Fibroblast of lung (primary cell): ENCODE data around the gene USP32. TPM values are rescaled to one million over a fixed set of nuclear protein-coding genes. Genes with fewer than 3 reads are reported as not detected.

Experiments
- DNase-seq, 2 donors: peaks; one replicate each; pipeline versions ENCODE4 v3.0.0 to v3.0.0-alpha.2; 2010; ENCODE audit warnings: low read depth in 2 of 2
- H2AFZ ChIP-seq: 2 replicates; pipeline ENCODE4 v1.5.1; 2012; ENCODE audit warnings: low read length, control low read depth, inconsistent platforms
- H3K27ac ChIP-seq: 2 replicates; pipeline ENCODE4 v1.5.1; 2011; ENCODE audit warnings: low read length, control low read depth; ENCODE audit not compliant: insufficient read depth
- H3K27me3 ChIP-seq: 2 replicates; pipeline ENCODE4 v1.5.1; 2011; ENCODE audit warnings: mild to moderate bottlenecking, low read length; ENCODE audit not compliant: control insufficient read depth, insufficient read depth
- H3K36me3 ChIP-seq: 2 replicates; pipeline ENCODE4 v1.5.1; 2011; ENCODE audit warnings: low read length; ENCODE audit not compliant: control insufficient read depth, insufficient read depth
- H3K4me1 ChIP-seq: 2 replicates; pipeline ENCODE4 v1.5.1; 2011; ENCODE audit warnings: low read length; ENCODE audit not compliant: control insufficient read depth, insufficient read depth; ENCODE audit errors: extremely low read depth
- H3K4me2 ChIP-seq: 2 replicates; pipeline ENCODE4 v1.5.1; 2011; ENCODE audit warnings: low read length, control low read depth; ENCODE audit not compliant: insufficient read depth; ENCODE audit errors: extremely low read depth
- H3K4me3 ChIP-seq, 4 experiments: fragments of 200-600 bp in 1 of 4; sonication (generic) in 1 of 4; replicated peaks in 1 of 4; 2 replicates each; pipeline ENCODE4 v1.5.1; 2011 to 2016; ENCODE audit warnings: low read length in 4 of 4, low read depth in 3 of 4, mild to moderate bottlenecking in 3 of 4, control low read depth in 2 of 4, inconsistent platforms in 1 of 4, mixed read lengths in 1 of 4; ENCODE audit not compliant: insufficient read depth in 1 of 4; ENCODE audit errors: control extremely low read depth in 1 of 4
- H3K79me2 ChIP-seq: 2 replicates; pipeline ENCODE4 v1.5.1; 2012; ENCODE audit warnings: mild to moderate bottlenecking, low read length, inconsistent platforms; ENCODE audit not compliant: control insufficient read depth, insufficient read depth
- H3K9ac ChIP-seq: 2 replicates; pipeline ENCODE4 v1.5.1; 2011; ENCODE audit warnings: mild to moderate bottlenecking, low read length, control low read depth; ENCODE audit not compliant: insufficient read depth
- H3K9me3 ChIP-seq: 2 replicates; pipeline ENCODE4 v1.5.1; 2012; ENCODE audit warnings: low read depth, low read length; ENCODE audit not compliant: control insufficient read depth, insufficient read depth
- H4K20me1 ChIP-seq: 2 replicates; pipeline ENCODE4 v1.5.1; 2011; ENCODE audit warnings: low read length; ENCODE audit not compliant: control insufficient read depth, insufficient read depth; ENCODE audit errors: extremely low read depth
- EZH2 ChIP-seq: IDR thresholded peaks from 2 replicates; pipeline ENCODE4 v1.5.1; 2012; ENCODE audit warnings: low read length, control low read depth, mild to moderate bottlenecking; ENCODE audit errors: missing control alignments
- polyA plus RNA-seq, 2 donors: library from polyadenylated mRNA; depleted of rRNA in 1 of 2; stranded (reverse) in 1 of 2; unstranded in 1 of 2; fragments of >200 nt; gene quantifications; 2 replicates each; pipeline ENCODE4 v1.2.1, GENCODE V29; 2011 to 2012; ENCODE audit warnings: missing spikeins in 1 of 2
- total RNA-seq: library from RNA; depleted of rRNA; stranded (reverse); fragments of >200 nt; gene quantifications from 2 replicates; pipeline ENCODE4 v1.2.1, GENCODE V29; 2014
- TF ChIP-seq, protein P1 (sequence below), 2 donors: IDR thresholded peaks in 1 of 2; conservative IDR thresholded peaks in 1 of 2; 1 replicate in 1 of 2; 2 replicates in 1 of 2; pipeline ENCODE4 v1.5.1; 2011 to 2012; ENCODE audit warnings: low read length in 2 of 2, control low read depth in 1 of 2, inconsistent platforms in 1 of 2, low read depth in 1 of 2, mild to moderate bottlenecking in 1 of 2

The USP32 gene
- total and polyA plus RNA-seq, 2 donors (not counting 1 experiment from before 2014, with no cell fraction given): 40.1 to 82.7 TPM

DNA sequence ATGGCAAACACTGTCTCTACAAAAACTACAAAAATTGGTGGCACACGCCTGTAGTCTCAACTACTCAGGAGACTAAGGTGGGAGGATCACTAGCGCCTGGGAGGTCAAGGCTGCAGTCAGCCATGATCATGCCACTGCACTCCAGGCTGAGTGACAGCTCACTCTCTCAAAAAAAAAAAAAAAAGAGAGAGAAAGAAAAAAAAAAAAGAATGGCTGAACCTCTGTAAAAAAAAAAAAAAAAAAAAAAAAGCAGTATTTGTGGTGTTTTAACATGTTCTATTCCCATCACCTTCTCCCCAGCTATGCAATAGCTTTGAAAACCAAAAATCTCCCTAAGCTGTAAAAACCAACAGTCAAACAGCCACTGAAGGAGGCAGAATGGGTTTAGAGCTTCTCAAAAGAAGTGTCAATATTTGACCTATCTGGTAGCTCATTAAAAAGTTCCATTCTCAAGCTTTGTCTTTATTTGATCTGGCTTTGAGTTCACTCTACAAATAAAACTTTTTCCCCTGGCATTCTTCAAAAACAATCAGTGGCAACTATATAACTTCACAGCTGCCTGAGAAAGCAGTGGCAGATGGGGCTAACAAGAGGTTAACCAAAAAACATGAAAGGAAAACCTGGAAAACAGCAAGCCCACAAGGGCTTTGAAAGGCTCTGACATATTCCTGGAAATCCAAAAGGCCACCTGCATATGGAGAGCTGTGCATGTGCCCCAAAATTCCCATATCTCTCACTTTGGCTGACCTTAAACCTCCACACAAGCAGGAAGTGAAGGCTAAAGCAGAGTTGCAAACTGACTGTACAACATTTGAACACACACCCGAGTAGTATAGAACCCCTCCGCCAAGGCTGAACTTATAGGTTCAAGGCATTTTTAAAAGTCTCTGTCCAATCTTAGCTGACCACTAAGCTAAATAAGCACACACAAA lies 36.0 kb downstream of the USP32 start:
- Histone ChIP-seq H3K27ac (no peak overlapping the region), H3K36me3 (no peaks in the 10 kb centered on the region), H3K4me2 (no peak overlapping the region), H3K79me2 (peaks cover 59% of the 10 kb centered on the region), H2AFZ (no peak overlapping the region), H3K9ac (no peak overlapping the region), H3K27me3 (no peaks in the 10 kb centered on the region), H3K4me1 (peaks cover 6% of the 10 kb centered on the region), H4K20me1 (peaks cover 2% of the 10 kb centered on the region), H3K4me3 (no peak overlapping the region), H3K9me3 (no peaks in the 10 kb centered on the region)
- TF ChIP-seq EZH2: no peak
- TF ChIP-seq, protein P1, sequence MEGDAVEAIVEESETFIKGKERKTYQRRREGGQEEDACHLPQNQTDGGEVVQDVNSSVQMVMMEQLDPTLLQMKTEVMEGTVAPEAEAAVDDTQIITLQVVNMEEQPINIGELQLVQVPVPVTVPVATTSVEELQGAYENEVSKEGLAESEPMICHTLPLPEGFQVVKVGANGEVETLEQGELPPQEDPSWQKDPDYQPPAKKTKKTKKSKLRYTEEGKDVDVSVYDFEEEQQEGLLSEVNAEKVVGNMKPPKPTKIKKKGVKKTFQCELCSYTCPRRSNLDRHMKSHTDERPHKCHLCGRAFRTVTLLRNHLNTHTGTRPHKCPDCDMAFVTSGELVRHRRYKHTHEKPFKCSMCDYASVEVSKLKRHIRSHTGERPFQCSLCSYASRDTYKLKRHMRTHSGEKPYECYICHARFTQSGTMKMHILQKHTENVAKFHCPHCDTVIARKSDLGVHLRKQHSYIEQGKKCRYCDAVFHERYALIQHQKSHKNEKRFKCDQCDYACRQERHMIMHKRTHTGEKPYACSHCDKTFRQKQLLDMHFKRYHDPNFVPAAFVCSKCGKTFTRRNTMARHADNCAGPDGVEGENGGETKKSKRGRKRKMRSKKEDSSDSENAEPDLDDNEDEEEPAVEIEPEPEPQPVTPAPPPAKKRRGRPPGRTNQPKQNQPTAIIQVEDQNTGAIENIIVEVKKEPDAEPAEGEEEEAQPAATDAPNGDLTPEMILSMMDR (conservative IDR thresholded peaks at IDR 0.05 in 1 of 2, IDR thresholded peaks at IDR 0.05 in 1 of 2; ENCODE audit: low read depth in 1 of 2, low read length in 2 of 2): no peak
- DNase-seq: no peak

DNA sequence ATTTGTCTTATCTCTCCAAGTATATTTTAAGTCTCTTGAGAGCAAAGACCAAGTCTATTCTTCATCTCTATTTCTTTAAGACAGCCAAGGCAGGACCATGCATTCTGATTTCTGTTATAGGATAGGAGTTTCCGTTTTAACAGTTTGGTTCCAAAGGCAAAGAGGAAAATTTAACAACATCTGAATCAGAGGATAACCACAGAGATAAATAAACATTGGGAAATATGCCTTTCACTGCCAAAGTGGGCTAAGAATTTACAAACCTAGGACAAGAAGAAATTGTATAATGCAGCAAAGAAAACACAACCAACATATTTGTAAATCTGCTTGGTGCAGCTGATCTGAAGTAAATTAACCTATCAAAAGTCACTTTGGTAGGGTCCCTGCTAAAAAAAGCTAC lies 37.7 kb downstream of the USP32 start:
- H3K4me2 ChIP-seq: no peak overlapping the region
- H3K36me3 ChIP-seq: no peaks in the 10 kb centered on the region
- TF ChIP-seq EZH2: no peak
- TF ChIP-seq, protein P1 (conservative IDR thresholded peaks at IDR 0.05 in 1 of 2, IDR thresholded peaks at IDR 0.05 in 1 of 2; ENCODE audit: low read depth in 1 of 2, low read length in 2 of 2): no peak
- H3K4me3 ChIP-seq: no peak overlapping the region
- H3K9me3 ChIP-seq: no peaks in the 10 kb centered on the region
- H3K27me3 ChIP-seq: no peaks in the 10 kb centered on the region
- peak; percentile 80 to 91 for DNase-seq
- peaks cover 6% of the 10 kb centered on the region for H3K4me1 ChIP-seq
- H4K20me1 ChIP-seq: peaks cover 2% of the 10 kb centered on the region
- H3K79me2 ChIP-seq: peaks cover 64% of the 10 kb centered on the region
- no peak overlapping the region for H2AFZ ChIP-seq
- H3K9ac ChIP-seq: no peak overlapping the region
- H3K27ac ChIP-seq: no peak overlapping the region

DNA sequence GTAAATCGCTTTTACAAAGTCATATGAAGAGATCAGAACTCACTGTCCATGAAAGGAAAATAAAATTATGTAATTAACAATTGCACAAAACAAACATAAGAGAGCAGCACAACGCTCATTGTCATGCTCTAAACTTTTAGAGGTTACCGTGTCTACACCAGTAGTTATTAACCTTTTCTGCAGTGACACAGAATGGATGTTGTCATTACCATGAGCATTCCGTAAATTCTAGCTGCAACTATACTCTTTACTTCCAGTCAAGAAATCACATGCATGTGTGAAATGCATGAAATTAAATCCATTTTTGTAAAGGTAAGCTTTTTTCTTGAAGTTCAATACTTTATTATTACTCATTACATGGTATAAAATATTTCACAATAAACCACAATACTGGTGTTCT lies 38.2 kb downstream of the USP32 start:
- Histone ChIP-seq H2AFZ (no peak overlapping the region), H3K79me2 (peaks cover 64% of the 10 kb centered on the region), H3K9ac (no peak overlapping the region), H3K9me3 (no peaks in the 10 kb centered on the region), H4K20me1 (peaks cover 2% of the 10 kb centered on the region), H3K27ac (no peak overlapping the region), H3K27me3 (no peaks in the 10 kb centered on the region), H3K4me3 (no peak overlapping the region), H3K4me1 (peaks cover 6% of the 10 kb centered on the region), H3K4me2 (no peak overlapping the region), H3K36me3 (no peaks in the 10 kb centered on the region)
- no peak for DNase-seq
- no peak for TF ChIP-seq EZH2
- TF ChIP-seq, protein P1 (conservative IDR thresholded peaks at IDR 0.05 in 1 of 2, IDR thresholded peaks at IDR 0.05 in 1 of 2; ENCODE audit: low read depth in 1 of 2, low read length in 2 of 2): no peak
